ENCODE measurements around the gene TJP2.

TJP2 gene

GRCh38 chr9:69136779-69137178, 37.3 kb upstream of the TJP2 start:
- DNase-seq (ENCODE audit: extremely low spot score): no peak
- TF ChIP-seq CTCF (IDR thresholded peaks at IDR 0.05; ENCODE audit: control extremely low read depth, extremely low read depth, low read depth, missing control alignments): no peak
- ChIA-PET POLR2A (no interaction called here), CTCF (interaction anchor here (0.8 to 1.3 kb wide), 5 partner anchors 8 to 87 kb away, joined by 3 read pairs; no protein-coding TSS in a partner anchor)

GRCh38 chr9:69137311-69137710, 36.8 kb upstream of the TJP2 start:
- ChIA-PET POLR2A (no interaction called here), CTCF (interaction anchor here (1.0 to 1.3 kb wide), 3 partner anchors 7 to 86 kb away, joined by 3 read pairs; no protein-coding TSS in a partner anchor)
- no peak for DNase-seq (ENCODE audit: extremely low spot score)
- TF ChIP-seq CTCF (IDR thresholded peaks at IDR 0.05; ENCODE audit: control extremely low read depth, extremely low read depth, low read depth, missing control alignments): no peak

- no peak for TF ChIP-seq CTCF (IDR thresholded peaks at IDR 0.05; ENCODE audit: control extremely low read depth, extremely low read depth, low read depth, missing control alignments)
- no peak for DNase-seq (ENCODE audit: extremely low spot score)
- CTCF ChIA-PET: interaction anchor here (0.9 to 1.5 kb wide), 3 partner anchors 17 to 53 kb away, joined by 4 to 8 read pairs (median 5); no protein-coding TSS in a partner anchor
- POLR2A ChIA-PET: no interaction called here
These were observed 34.5 kb upstream of the TJP2 start for GRCh38 chr9:69139596-69139995.

- TF ChIP-seq CTCF (IDR thresholded peaks at IDR 0.05; ENCODE audit: control extremely low read depth, extremely low read depth, low read depth, missing control alignments): no peak
- ChIA-PET POLR2A (no interaction called here), CTCF (interaction anchor here (1.5 kb wide), 1 partner anchor 53 kb away, joined by 8 read pairs; no protein-coding TSS in a partner anchor)
- DNase-seq (ENCODE audit: extremely low spot score): no peak
These were observed 33.8 kb upstream of the TJP2 start for GRCh38 chr9:69140123-69140735.

DNA sequence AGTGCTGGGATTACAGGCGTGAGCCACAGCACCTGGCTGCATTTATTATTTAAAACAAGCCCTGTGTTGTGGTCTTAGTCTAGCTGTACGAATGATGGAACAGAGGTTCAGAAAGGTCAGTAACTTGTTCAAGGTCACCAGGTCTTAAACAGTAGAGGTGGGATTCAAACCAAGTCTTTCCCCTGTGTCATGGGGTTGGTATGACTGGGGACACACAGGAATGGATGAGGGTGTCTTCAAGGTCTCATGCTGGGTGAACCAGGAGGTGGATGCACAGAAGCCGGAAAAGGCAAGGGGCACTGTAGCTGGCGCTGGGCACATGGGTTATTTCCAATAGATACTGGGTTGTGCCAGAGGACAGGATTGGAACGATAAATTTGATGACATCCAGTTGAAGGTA, 32.2 kb upstream of the TJP2 start:
- TF ChIP-seq CTCF (IDR thresholded peaks at IDR 0.05; ENCODE audit: control extremely low read depth, extremely low read depth, low read depth, missing control alignments): no peak
- ChIA-PET CTCF (interaction anchor here (2.0 kb wide), 1 partner anchor 16 kb away, joined by 5 read pairs; no protein-coding TSS in a partner anchor), POLR2A (no interaction called here)

GRCh38 chr9:69143291-69143690, 30.8 kb upstream of the TJP2 start:
- ChIA-PET POLR2A (no interaction called here), CTCF (interaction anchor here (1.4 to 2.0 kb wide), 2 partner anchors 12 to 15 kb away, joined by 3 to 5 read pairs; no protein-coding TSS in a partner anchor)
- no peak for TF ChIP-seq CTCF (IDR thresholded peaks at IDR 0.05; ENCODE audit: control extremely low read depth, extremely low read depth, low read depth, missing control alignments)
- DNase-seq (ENCODE audit: extremely low spot score): no peak

More for the DNA sequence above, 32.2 kb upstream of the TJP2 start:
- no peak for DNase-seq (ENCODE audit: extremely low spot score)

Measured in GM10248 (cell line).